Pericardium fibroblast (primary cell): Measurements from ENCODE around the gene MYOM1. TPM values are rescaled to one million over a fixed set of nuclear protein-coding genes. Genes with fewer than 3 reads are reported as not detected.

ENCODE experiments used
- total RNA-seq: library from RNA; depleted of rRNA; stranded (reverse); fragments of >200 nt; gene quantifications from 2 replicates; pipeline ENCODE4 v1.2.3, GENCODE V29; 2015

Gene MYOM1
- 1.4 and 3.0 TPM in 2 replicates for total RNA-seq

DNA sequence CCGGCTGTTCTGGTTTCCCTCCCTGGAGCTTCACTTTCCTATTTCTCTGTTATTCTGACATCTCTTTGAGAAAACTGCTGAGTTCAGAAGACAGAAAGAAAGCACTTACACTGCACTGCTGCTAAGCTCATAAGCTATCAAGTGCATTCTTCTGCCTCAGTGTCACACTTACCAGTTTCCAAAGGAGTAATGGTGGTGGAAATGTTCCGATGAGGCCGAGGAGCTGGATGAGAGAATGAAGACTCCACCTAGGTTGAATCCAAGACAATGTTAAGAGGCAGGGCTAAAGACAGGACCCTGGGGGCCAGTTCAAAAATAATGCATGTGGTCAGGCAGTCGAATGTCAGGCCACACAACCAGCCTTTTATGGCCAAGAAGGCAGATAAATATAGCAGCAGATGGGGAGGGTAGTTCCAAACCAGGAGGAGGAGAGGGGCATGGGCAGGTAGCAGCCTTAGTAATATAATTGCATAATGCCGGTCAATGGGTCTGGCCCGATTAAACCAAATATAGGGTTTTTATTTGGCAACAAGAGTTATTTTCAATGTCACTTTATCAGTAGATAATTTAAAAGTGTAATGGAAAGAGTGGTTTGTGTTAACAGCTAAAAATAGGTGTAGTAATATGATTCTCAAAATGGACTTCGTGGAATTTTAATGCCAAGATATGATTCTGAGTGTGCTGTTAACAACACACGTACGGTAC lies at the start of gene MYOM1:
TSS of gene MYOM1 (minus strand) at position 338 of the 705 bp plus-strand sequence. CDS start 4,745 bp downstream, outside the sequence.

GRCh38 chr18:3261373-3262233 lies 41.8 kb upstream of the MYOM1 start, which contains the start of gene MYL12B:
Gene MYL12B, plus strand, starts transcription at chr18:3262133. Its CDS starts 10,766 bp downstream, at chr18:3272899.

DNA sequence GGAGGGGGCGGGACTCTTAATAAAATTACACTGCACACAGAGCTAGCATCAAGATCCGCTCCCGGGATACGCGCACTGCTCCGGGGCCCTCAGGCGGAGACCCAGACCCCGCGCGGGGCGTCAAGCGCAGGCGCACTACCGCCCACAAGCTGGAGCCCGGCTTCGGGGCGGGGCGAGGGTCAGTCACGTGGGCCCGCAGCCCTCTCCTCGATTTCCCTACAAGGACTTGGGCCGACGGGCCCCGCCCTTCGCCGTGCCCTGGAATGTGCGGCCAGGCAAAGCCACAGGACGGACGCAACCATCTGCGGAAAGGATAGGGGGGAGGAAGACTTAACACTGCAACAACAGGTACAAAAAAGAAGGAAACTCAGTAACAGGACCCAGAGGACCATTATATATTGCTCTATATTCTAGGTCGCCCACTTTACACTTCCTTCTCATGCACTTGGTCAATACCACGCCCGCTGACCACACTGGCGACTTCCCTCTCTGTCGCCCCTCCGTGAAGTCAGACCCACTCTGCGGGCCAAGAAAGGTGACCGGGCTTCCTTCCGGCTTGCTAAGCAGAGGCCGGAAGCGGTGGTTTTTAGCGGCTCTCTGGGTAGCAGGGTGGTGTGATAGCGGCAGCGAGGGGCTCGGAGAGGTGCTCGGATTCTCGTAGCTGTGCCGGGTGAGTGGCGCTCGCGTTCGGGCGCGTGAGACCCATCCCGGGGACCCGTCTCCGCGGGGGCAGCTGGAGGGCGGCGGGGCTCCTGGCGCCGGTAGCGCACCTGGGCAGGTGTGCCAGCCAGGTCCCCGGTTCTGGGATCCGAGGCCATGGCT lies 27.7 kb upstream of the MYOM1 start, which contains the start of gene MYL12A:
TSS of gene MYL12A (plus strand) at position 562 of the 822 bp plus-strand sequence. CDS start 5,447 bp downstream, outside the sequence.

Other genes starting within 250 kb of the MYOM1 start
- gene LPIN2, start 206.8 kb downstream of the MYOM1 start, total RNA-seq, result 15.7 and 28.6 TPM in 2 replicates
- gene MYL12A, start 27.8 kb upstream of the MYOM1 start, total RNA-seq, result 330 and 852 TPM in 2 replicates
- gene MYL12B, start 42.2 kb upstream of the MYOM1 start, total RNA-seq, result 283 and 526 TPM in 2 replicates
- gene TGIF1, start 230.2 kb upstream of the MYOM1 start, total RNA-seq, result 73.5 and 95.0 TPM in 2 replicates